CMK (cell line): ENCODE measurements around the gene PANX2.
"Not testable (repeated sequence)": the region's sequence is repeated elsewhere in the genome, so short reads cannot be mapped to it uniquely, and the experiment has no call there.

Experiments
- DNase-seq: peaks from one replicate; pipeline ENCODE4 v3.0.0-alpha.2; 2010; ENCODE audit warnings: low read depth

Gene PANX2

DNA sequence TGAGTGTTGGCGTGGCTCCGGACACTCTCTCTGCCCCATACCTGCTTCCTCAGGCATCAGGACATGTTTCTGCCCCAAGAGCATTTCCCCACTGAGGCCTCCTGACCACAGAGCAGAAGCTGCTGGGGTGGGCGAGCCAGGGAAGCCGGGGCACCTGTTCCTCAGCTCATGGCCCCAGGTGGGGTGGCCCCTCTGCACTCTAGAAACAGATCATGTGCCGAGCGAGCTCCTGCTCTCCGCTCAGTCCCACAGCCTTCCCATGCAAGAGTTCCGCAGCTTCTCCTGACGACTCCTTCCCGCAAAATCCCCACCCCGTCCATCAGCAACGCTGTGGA, 22.4 kb upstream of the PANX2 start:
- no peak for DNase-seq

DNA sequence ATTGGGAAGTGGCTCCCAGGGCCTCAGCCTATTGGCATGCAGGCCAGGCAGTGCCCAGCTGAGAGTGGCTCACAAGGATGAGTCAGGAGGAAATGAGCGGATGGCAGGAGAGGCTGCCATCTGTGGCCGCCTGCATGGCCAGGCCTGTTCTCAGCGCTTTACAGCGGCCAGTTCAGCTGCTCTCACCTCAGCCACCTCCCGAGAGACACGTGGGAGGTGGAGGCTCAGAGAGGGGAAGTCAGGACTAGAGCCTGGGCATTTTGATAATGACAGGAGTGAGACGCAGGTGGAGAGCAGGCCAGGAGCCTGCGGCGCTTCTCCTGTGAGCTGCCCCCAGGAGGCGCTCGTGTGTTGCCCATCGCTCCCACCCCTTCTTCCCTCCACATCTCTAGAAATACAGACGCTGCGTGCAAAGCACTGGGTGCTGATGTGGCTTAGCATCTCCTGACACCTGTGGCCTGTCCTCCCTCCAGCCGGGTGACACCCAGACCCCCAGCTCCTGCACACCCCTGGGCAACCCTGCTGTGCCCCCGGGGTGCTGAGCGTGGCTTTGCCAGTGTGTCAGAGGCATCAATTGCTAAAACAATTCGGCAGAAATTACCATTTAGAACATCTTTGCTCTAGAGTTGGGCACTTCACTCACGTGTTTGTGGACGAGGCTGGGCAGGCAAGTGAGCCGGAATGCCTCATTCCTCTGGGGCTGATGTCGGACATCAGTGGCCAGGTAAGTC, 21.4 kb upstream of the PANX2 start:
- DNase-seq, result peak; percentile 57

DNA sequence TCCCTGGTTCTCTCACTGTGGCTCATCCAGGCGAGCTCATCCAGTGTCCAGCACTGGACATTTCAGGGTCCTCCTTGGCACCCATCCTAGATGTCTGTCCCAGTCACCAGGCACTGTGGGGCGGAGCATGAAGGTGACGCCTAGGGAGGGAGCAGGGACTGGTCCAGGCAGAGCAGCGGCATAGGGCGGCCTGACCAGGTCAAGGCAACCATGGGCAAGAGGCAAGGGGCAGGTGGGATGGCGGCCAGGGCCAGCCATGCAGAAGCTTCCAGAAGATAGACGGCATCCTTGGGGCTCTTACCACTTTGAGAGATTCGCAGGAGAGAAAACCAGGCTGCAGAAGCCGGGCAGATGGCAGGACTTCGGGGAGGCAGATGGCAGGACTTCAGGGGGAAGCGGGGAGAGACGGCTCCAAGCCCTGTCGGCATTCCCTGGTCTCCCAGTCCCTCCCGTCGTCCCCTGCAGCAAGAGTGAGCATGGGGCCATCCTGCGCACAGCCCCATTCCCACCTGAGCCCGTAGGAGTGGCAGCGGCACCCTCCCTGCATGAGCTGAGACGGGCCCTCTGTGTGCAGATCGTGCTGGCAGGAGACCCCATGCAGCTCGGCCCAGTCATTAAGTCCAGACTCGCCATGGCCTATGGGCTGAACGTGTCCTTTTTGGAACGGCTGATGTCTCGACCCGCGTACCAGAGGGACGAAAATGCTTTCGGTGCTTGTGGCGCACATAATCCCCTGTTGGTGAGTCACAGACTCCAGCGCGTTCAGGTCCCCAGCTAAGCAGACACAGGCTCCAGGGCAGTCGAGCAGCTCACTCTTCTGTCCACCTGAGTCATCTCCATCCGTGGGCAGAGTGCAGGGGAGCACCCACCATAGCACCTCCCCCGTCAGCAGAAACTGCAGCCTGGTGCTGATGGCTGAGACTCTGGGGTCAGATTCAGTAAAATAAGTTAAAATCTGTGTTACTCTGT, 20.1 kb upstream of the PANX2 start:
- DNase-seq, result no peak

DNA sequence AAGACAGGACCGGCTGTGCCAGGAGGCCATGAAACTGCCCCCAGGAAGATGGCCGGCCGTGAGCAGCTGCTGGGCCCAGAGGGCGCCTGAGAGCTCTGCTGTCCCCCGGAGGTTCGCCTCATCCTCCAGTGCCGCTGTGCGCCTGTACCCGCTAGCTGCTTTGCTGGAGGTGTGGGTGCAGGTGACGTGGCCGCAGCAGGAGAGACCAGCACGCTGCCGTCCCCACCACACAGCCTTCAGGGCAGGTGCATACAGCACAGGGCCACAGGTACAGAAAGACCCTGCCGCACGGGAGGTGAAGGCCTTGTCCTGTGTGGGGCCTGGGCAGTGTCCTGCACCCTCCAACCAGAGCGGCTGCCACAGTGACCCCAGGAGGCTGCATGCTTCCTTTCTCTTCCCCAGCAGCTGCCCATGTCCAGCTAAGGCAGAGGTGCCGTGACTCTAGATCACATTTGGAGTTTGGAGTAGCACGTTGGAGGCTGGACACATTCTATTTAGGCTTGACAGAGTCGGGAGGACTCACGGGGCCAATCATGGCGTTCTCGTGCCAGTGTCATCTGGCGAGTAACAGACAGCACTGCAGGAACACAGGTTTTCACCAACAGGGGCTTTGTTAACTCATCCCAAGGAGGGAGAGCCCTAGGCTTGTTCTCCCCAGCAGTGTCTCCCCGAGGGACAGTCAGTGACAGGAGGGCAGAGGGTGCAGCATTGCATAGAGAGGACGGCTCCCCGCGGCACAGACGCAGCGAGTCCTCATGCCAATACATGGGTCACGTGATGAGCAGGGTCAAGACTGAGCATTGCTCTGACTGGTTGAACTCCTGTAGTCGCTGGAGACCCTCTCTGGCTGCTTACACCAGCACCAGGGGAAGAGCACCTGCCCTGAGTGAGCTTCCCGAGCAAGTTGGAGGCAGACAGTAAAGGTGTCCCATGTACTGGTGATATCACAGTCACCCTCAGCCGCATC, 18.7 kb upstream of the PANX2 start:
- no peak for DNase-seq

DNA sequence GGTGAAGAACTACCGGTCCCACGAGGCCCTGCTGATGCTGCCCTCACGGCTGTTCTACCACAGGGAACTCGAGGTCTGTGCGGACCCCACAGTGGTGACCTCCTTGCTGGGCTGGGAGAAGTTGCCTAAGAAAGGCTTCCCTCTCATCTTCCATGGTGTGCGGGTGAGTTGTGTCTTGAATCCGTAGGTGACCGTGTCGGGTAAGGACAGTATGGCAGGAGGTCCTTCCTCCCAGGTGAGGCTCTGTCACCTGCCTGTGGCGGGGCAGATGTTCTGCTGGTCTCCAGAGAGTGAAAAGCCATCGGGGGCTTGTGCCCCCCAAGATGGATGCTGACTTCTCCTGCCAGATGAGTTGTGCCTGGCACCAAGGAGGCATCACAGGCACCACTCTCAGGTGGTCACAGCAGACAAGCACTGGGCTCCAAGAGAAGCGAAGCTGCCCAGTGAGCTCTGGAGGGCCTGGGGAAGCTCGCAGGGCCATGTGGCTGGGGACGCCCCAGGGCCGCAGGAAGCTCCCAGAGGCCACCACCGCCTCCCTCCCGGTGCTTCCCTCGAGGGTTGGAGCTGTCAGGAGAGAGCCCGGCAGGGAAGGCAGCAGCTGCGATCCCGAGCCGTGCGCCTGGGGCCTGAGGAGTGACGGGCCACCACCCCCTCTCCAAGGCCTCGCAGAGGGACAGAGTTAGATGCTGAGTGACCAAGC, 17.3 kb upstream of the PANX2 start:
- no peak for DNase-seq

DNA sequence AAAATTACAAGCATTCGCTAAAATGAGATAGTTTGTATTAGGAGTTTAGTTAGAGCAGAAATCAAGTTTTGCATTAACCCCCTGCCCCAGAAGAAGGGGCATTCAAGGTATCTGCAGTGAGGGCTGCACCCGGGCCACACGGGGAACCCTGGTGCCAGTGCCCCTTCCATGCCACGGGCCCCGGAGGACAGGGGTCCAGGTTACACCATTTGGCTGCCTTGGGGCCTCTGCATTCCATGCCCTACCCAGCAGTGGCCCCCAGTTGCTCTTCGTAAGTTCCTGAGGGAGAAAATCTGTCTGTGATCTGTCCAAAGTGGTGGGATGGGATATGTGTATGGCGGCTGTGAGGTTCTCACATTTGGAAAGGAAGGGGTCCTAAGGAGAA, 16.8 kb upstream of the PANX2 start:
- DNase-seq, result no peak

DNA sequence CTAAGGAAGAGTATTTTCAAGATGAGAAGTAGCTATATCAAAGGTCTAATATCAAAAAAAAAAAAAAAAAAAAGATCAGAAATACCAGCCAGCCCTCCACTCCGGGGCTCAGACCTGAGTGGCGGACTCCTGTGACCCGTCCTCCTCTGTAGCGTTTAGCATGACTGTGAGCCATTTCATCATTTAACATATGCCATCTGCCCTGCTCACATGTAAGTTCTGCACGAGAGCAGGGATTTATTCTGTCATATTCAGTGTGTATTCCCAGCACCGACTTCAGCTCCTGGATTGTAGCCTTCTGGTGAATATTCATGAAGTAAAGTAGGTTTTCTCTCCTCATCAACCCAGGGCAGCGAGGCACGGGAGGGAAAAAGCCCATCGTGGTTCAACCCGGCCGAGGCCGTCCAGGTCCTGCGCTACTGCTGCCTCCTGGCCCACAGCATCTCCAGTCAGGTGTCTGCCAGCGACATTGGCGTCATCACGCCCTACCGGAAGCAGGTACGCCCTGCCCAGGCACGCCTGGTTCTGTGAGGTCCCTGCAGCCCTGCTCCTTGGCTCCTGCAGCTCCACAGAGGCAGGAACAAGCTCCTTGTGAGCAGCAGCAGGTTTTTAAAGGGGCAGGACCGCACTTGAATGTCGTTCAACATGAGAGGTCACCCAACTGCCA, 12.7 kb upstream of the PANX2 start:
- DNase-seq, result no peak

DNA sequence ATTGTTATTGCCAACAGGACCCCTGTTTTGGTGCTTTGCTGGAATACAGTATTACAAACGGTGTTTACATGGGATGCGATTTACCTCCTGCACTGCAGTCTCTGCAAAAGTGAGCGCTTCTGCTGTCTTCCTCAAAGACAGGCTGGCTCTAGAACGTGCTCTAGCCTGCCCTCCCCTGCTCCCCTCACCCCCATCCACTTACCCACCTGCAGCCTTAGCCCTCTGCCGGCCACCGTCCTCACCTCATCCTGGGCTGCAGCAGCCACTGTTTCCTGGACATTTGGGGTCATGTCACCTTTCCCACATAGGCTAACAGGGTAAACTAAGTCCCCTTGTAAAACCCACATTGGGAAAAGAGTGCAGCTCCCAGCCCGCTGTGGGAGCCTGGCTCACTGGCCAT, 9.6 kb upstream of the PANX2 start:
- no peak for DNase-seq

DNA sequence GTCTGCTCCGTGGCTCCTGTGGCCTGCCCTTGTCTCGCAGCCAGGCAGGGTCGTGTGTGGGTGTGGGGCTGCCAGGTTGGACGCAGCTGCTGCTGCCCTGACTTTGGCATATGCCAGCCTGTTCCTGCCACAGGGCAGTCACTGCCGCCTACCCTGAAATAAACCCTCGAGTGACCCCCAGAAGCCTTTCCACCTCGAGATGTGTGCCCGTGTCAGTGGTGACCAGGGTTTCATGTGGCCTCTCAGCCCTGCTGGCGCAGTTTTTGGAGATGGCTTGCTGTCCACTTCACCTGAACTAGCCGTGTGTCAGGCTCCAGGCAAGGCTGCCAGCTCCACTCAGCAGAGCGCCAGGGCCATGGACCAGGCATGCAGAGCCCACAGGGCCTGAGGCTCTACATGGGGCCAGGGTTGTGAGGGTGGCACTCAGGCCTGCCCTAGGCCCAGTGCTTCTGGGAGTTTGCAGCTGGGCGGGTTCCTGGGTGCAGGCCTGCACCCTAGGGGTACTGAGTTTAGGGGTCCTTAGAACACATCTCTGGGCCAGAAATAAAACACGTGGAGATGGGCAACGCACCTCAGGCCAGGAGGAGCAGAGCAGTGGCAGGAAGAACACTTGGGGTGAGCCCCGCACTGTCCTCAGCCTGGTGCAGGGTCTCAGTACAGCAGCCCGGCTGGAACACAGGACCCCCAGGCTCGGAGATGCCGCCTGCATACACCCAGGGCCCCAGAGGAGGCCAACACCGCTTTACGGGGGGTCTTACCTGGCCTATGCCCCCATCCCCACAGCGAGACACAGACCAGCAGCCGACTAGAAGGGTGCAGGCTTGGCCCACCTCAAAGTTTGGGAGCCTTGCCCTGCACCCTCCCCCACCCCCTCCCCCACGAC, 8.8 kb upstream of the PANX2 start:
- no peak for DNase-seq

DNA sequence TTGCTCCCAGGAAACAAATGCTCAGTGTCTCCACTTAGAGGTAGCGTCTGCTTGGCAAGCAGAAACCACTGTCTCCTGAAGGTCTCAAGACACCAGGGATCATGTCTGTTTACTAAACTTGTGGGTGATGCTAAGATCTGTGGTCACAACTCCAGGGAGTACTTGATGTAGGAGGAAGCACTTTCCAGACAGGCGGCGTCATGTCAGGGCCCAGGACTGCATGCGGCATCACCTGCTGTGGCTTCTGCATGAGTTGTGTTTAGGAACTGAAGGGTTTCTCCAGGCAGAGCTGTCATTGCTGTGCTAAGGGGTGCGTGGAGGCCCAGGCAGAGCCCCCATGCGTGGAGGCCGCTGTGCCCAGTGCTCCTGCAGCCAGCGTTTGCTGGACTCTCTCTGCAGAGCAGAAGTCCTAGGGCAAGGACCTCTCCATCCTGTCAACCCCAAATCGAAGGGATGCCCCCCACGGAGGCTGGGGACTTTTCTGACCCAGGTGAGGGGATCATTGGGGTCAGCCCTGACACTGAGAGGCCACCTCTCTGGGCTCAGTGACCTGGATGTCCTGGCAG, 8.1 kb upstream of the PANX2 start:
- DNase-seq, result no peak

DNA sequence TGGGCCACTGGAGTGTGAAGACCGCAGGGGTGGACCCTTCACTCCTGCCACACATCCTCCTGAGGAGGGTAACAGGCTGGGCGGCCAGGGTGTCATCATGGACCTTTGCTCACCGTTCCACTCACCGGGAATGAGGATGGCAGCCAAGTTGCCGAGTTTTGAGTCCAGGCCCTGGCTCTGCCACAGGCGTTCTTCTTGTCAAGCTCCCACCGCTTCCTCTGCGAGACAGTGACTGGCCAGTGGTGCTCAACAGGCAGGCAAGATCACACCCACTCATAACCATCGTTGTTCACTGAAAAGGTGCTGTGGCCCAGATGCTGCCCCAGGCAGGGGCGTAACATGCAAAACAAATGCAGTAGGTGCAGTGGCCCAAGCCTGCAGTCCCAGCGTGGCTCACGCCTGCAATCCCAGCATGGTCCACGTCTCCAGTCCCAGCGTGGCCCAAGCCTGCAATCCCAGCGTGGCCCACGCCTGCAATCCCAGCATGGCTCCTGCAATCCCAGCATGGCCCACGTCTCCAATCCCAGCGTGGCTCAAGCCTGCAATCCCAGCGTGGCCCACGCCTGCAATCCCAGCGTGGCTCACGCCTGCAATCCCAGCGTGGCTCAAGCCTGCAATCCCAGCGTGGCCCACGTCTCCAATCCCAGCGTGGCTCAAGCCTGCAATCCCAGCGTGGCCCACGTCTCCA, 5.0 kb upstream of the PANX2 start:
- DNase-seq, result no peak

DNA sequence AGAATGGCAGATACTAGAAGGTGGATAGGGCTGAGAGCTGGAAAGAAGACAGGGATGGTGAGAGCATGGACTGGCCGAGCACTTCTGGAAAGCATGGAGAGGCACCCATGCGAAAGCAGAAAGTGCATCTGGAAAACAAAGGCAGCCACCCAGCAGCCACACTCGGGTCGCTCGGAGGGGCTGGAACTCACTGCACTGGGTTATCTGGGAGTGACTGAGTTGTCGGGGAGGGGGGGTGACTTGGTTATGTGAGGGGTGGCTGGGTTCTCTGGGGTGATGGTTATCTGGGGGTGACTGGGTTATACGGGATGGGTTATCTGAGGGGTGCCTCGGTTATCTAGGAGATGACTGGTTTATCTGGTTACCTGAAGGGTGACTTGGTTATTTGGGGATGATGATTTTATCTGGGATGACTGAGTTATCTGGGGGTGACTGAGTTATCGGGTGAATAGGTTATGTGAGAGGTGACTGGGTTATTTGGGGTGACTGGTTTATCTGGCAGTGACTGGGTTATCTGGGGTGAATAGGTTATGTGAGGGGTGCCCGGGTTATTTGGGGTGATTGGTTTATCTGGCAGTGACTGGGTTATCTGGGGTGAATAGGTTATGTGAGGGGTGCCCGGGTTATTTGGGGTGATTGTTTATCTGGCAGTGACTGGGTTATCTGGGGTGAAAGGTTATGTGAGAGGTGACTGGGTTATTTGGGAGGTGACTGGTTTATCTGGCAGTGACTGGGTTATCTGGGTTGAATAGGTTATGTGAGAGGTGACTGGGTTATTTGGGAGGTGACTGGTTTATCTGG, 2.6 kb upstream of the PANX2 start:
- no peak for DNase-seq

DNA sequence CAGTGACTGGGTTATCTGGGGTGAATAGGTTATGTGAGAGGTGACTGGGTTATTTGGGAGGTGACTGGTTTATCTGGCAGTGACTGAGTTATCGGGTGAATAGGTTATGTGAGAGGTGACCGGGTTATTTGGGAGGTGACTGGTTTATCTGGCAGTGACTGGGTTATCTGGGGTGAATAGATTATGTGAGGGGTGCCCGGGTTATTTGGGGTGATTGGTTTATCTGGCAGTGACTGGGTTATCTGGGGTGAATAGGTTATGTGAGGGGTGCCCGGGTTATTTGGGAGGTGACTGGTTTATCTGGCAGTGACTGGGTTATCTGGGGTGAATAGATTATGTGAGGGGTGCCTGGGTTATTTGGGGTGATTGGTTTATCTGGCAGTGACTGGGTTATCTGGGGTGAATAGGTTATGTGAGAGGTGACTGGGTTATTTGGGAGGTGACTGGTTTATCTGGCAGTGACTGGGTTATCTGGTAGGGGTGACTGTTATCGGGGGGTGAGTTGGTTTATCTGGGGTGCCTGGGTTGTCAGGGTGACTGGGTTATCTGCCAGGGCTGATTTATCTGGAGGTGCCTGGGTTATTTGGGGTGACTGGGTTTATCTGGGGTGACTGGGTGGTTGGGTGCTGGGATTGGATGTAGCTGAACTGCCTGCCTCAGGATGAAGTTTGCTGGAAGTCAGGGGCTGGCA, 1.9 kb upstream of the PANX2 start:
- DNase-seq, result not testable (repeated sequence)

DNA sequence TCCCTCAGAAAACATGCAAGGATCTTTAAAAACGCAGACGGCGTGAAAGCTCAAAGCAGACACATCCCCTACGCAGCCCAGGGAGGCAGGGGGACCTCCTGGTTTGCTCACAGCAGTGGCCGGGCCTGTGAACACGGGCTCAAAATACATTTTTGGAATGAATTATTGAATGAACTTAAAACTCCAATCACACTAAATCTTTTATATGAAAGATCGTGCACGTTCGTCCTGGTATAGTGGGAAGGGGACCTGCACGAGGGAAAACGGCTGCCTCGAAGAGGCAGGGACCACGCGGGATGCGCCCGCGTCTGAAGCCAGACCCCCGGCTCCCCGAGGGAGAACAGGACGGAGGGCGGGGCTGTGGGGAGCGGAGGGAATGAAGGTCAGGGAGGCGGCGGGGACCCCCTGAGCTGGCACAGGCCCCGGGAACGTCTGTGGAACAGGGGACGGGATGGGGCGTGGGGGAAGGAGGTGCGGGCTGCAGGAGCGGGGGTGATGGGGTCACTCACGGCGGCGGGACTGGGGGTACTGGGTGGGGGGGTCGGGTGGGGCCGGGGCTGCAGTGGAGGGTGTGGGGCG, 1.3 kb upstream of the PANX2 start:
- no peak for DNase-seq

DNA sequence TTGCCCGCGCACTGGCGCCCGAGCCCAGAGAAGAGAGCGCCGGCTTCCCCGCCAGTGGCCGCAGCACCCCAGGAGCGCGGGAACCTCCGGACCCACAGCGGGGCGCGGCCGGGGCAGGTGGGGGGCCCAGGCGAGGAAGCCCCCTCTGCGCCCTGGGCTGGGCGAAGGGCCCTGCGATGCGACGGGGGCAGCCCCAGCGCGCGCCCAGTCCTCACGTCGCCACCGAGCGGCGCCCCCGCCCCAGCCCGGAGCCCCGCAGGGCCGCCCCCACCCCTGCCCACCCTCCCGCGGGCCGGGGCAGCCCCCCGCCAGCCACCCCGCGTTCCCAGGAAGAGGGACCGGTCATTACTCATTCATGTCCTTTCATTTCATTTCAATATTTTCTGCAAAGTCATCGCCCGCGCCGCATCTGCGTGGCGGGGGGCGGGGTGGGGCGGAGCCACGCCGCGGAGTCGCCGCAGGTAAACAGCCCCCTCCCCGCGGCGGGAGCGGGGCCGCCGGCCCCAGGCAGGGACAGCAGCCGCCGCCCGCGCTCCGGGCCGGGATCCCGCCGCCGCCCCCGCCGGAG, 673 bp upstream of the PANX2 start:
- DNase-seq, result no peak

DNA sequence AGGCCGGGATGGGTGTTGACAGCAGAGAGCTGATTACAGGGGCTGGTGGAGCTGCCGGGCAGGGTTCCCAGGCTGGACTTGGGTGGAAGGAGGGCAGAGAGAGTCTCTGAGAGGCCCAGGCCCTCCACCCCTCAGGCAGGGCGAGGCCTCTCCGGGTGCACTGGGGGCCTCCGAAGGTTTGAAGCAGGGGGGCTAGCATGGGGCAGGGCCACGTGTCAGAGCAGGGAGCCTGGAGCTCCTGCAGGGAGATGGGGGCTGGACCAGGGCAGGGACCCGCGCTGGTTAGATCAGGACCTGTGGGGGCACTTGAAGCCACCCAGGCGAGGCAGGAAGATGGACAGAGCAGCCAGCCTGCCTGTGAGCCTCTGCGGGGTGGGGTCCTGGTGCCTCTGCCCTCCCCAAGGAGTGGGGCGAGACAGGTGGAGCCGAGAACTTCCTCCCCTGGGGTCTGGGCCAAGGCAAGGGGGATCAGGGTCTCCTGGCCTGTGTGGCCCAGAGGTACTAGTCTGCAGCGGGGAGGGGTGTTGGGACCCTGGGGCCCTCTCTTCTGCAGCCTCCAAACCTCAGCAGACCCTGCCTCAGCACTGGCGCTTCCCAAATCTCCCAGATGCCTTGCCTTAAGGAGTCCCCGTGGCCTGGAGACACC, 911 bp downstream of the PANX2 start:
- DNase-seq, result no peak
